ENCODE measurements around the gene RPP40.

- TF ChIP-seq, protein P1, sequence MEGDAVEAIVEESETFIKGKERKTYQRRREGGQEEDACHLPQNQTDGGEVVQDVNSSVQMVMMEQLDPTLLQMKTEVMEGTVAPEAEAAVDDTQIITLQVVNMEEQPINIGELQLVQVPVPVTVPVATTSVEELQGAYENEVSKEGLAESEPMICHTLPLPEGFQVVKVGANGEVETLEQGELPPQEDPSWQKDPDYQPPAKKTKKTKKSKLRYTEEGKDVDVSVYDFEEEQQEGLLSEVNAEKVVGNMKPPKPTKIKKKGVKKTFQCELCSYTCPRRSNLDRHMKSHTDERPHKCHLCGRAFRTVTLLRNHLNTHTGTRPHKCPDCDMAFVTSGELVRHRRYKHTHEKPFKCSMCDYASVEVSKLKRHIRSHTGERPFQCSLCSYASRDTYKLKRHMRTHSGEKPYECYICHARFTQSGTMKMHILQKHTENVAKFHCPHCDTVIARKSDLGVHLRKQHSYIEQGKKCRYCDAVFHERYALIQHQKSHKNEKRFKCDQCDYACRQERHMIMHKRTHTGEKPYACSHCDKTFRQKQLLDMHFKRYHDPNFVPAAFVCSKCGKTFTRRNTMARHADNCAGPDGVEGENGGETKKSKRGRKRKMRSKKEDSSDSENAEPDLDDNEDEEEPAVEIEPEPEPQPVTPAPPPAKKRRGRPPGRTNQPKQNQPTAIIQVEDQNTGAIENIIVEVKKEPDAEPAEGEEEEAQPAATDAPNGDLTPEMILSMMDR (IDR thresholded peaks at IDR 0.05) = no peak
- TF ChIP-seq POLR2A (IDR thresholded peaks at IDR 0.05) = no peak
These were observed 3.7 kb upstream of the RPP40 start for GRCh38 chr6:5007531-5007930.
